ENCODE measurements around the gene ARHGAP1. TPM values are rescaled to one million over a fixed set of nuclear protein-coding genes. Genes with fewer than 3 reads are reported as not detected.
"Not testable (repeated sequence)": the region's sequence is repeated elsewhere in the genome, so short reads cannot be mapped to it uniquely, and the experiment has no call there.

The ARHGAP1 gene
- total and polyA plus RNA-seq, 2 of the 4 experiments (the other 2 are of a cell fraction): 46.6 to 78.8 TPM

DNA sequence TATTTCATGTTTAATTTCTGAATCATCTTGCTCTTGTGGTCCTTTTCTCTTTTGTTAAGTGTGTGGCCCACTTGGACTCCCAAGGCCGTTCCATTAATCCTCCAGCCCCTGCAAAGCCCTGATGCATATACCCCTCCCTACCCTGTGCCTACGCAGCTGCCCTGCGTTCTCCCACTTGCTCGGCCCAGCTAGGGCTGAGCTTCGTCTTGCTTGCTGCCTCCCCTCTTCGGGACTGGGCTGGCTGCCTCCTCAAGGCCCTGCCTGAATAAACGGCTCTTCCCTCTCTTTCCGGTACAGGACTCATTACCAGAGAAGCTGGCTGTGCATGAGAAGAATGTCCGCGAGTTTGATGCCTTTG, 28.5 kb downstream of the ARHGAP1 start:
- Histone ChIP-seq H3K27ac (ENCODE audit: insufficient read depth, low read length) (no peak overlapping the region), H3K9ac (ENCODE audit: low read depth, low read length) (no peak overlapping the region), H3K4me1 (ENCODE audit: control insufficient read depth, insufficient read depth, low read length) (peaks cover 10% of the 10 kb centered on the region), H3K18ac (ENCODE audit: low read depth, low read length) (no peak overlapping the region), H2BK120ac (ENCODE audit: low read depth, low read length) (no peak overlapping the region), H4K8ac (ENCODE audit: low read depth in 2 of 2, low read length in 2 of 2) (no peak overlapping the region), H2BK5ac (ENCODE audit: low read depth, low read length, poor library complexity, severe bottlenecking) (no peak overlapping the region), H2BK20ac (ENCODE audit: low read depth, low read length) (no peak overlapping the region), H4K91ac (ENCODE audit: insufficient read depth, low read depth, low read length) (no peak overlapping the region), H3K4ac (ENCODE audit: low read depth, low read length) (no peak overlapping the region), H2AFZ (replicated peaks; ENCODE audit: low read length, poor library complexity) (no peak overlapping the region), H3K9me3 (ENCODE audit: control insufficient read depth, insufficient read depth, low read length) (no peaks in the 10 kb centered on the region), H3K36me3 (ENCODE audit: control insufficient read depth, insufficient read depth, low read length) (peaks cover 56% of the 10 kb centered on the region), H4K20me1 (ENCODE audit: insufficient read depth, low read length) (0 out of 2 replicates have a peak, but pooled peaks cover 3% of the 10 kb centered on the region), H3K23ac (ENCODE audit: low read depth, low read length) (no peak overlapping the region), H3K56ac (ENCODE audit: extremely low read depth, insufficient read depth, low read length) (no peak overlapping the region), H2BK15ac (ENCODE audit: low read depth, low read length) (no peak overlapping the region), H2AK5ac (ENCODE audit: low read depth, low read length) (no peak overlapping the region), H2AK9ac (replicated peaks; ENCODE audit: low read depth, low read length, poor library complexity) (no peak overlapping the region), H3K27me3 (ENCODE audit: control insufficient read depth, insufficient read depth, low read length) (no peaks in the 10 kb centered on the region), H3K79me1 (ENCODE audit: low read depth in 1 of 2, low read length in 2 of 2) (0 out of 4 replicates have a peak, but pooled peaks cover 0 to 6% of the 10 kb centered on the region in 2 experiments), H4K5ac (ENCODE audit: low read depth, low read length) (no peak overlapping the region), H3K9me1 (ENCODE audit: insufficient read depth, low read length) (peaks cover 8% of the 10 kb centered on the region; the same call in 1 of the 2 replicates), H3K14ac (replicated peaks; ENCODE audit: low read depth, low read length) (no peak overlapping the region), H3K4me2 (ENCODE audit: low read depth, low read length) (no peak overlapping the region), H3K4me3 (ENCODE audit: insufficient read depth, low read depth, low read length) (no peak overlapping the region)
- dilution Hi-C loops (cut with HindIII; ENCODE audit: low sequenced_read_pairs, unreplicated experiment): no loop called here
- BruUV-seq (replicated peaks): no TSS peak
- ChIA-PET CTCF (no interaction called here), POLR2A (ENCODE audit: unreplicated experiment) (no interaction called here)
- 90% methylated on average over 8 of the region's 10 CpGs; no CpG with 5 or more reads in 1 of the 2 experiments for WGBS, 2 experiments (ENCODE audit: extremely low coverage in 2 of 2, insufficient read length in 1 of 2)
- in situ Hi-C loops (cut with MboI; ENCODE audit: low sequenced_read_pairs): no loop called here
- intact Hi-C loops (cut with micrococcal nuclease): no loop called here
- no peak for ATAC-seq (ENCODE audit: low read depth)
- DNase-seq: no peak
- TF ChIP-seq FOS (IDR thresholded peaks at IDR 0.05; ENCODE audit: low read depth, low read length) (no peak), RCOR1 (IDR thresholded peaks at IDR 0.05; ENCODE audit: insufficient replicate concordance, low read length) (no peak), NFE2L2 (IDR thresholded peaks at IDR 0.05; ENCODE audit: low read depth, low read length) (no peak), MAZ (IDR thresholded peaks at IDR 0.05; ENCODE audit: borderline replicate concordance, low read depth, low read length) (no peak), POLR2A (IDR thresholded peaks at IDR 0.05; ENCODE audit: low read depth, low read length) (no peak), RFX5 (IDR thresholded peaks at IDR 0.05; ENCODE audit: low read depth, low read length) (no peak)
- TF ChIP-seq, protein P1, sequence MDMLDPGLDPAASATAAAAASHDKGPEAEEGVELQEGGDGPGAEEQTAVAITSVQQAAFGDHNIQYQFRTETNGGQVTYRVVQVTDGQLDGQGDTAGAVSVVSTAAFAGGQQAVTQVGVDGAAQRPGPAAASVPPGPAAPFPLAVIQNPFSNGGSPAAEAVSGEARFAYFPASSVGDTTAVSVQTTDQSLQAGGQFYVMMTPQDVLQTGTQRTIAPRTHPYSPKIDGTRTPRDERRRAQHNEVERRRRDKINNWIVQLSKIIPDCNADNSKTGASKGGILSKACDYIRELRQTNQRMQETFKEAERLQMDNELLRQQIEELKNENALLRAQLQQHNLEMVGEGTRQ (IDR thresholded peaks at IDR 0.05; ENCODE audit: low read depth, low read length): no peak

DNA sequence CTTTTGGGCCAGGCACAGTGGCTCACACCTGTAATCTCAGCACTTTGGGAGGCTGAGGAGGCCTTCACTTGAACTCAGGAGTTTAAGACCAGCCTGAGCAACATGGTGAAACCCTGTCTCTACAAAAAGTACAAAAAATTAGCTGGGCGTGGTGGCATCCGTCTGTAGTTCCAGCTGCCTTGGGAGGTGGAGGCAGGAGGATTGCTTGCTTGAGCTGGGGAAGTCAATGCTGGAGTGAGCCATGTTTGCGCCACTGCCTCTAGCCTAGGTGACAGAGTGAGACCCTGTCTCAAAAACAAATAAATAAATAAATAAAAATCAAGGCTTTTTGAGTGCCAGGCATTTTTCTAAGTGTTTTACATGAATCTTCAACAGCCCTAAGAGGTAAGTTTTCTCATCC, 29.9 kb downstream of the ARHGAP1 start:
- H3K4me1 ChIP-seq (ENCODE audit: control insufficient read depth, insufficient read depth, low read length); H3K4me3 ChIP-seq (ENCODE audit: insufficient read depth, low read depth, low read length); intact Hi-C loops (cut with micrococcal nuclease); H3K9me3 ChIP-seq (ENCODE audit: control insufficient read depth, insufficient read depth, low read length); ATAC-seq (ENCODE audit: low read depth); DNase-seq; in situ Hi-C loops (cut with MboI; ENCODE audit: low sequenced_read_pairs); H4K8ac ChIP-seq (ENCODE audit: low read depth in 2 of 2, low read length in 2 of 2); H3K56ac ChIP-seq (ENCODE audit: extremely low read depth, insufficient read depth, low read length); POLR2A ChIA-PET (ENCODE audit: unreplicated experiment); H2AFZ ChIP-seq (replicated peaks; ENCODE audit: low read length, poor library complexity); dilution Hi-C loops (cut with HindIII; ENCODE audit: low sequenced_read_pairs, unreplicated experiment); H3K79me1 ChIP-seq (ENCODE audit: low read depth in 1 of 2, low read length in 2 of 2); H3K9me1 ChIP-seq (ENCODE audit: insufficient read depth, low read length); H3K9ac ChIP-seq (ENCODE audit: low read depth, low read length); H4K91ac ChIP-seq (ENCODE audit: insufficient read depth, low read depth, low read length); H3K23ac ChIP-seq (ENCODE audit: low read depth, low read length); H2BK20ac ChIP-seq (ENCODE audit: low read depth, low read length); H3K4me2 ChIP-seq (ENCODE audit: low read depth, low read length); H2AK5ac ChIP-seq (ENCODE audit: low read depth, low read length); H3K27me3 ChIP-seq (ENCODE audit: control insufficient read depth, insufficient read depth, low read length); H2AK9ac ChIP-seq (replicated peaks; ENCODE audit: low read depth, low read length, poor library complexity); H3K27ac ChIP-seq (ENCODE audit: insufficient read depth, low read length); H2BK15ac ChIP-seq (ENCODE audit: low read depth, low read length); H3K14ac ChIP-seq (replicated peaks; ENCODE audit: low read depth, low read length); H3K18ac ChIP-seq (ENCODE audit: low read depth, low read length); H3K4ac ChIP-seq (ENCODE audit: low read depth, low read length); H2BK5ac ChIP-seq (ENCODE audit: low read depth, low read length, poor library complexity, severe bottlenecking); H2BK120ac ChIP-seq (ENCODE audit: low read depth, low read length); H4K20me1 ChIP-seq (ENCODE audit: insufficient read depth, low read length); BruUV-seq (replicated peaks); H4K5ac ChIP-seq (ENCODE audit: low read depth, low read length): not testable (repeated sequence)
- WGBS, 2 experiments (ENCODE audit: extremely low coverage in 2 of 2, insufficient read length in 1 of 2): no CpG with 5 or more reads among the region's 3 CpGs
- CTCF ChIA-PET: interaction anchor here (0.8 kb wide), 1 partner anchor 9 kb away, joined by 3 read pairs; no protein-coding TSS in a partner anchor
- H3K36me3 ChIP-seq (ENCODE audit: control insufficient read depth, insufficient read depth, low read length): peaks cover 55% of the 10 kb centered on the region
